HG03064 (cell line): ENCODE results near the gene FCRLB.
"Not testable (repeated sequence)": the region's sequence is repeated elsewhere in the genome, so short reads cannot be mapped to it uniquely, and the experiment has no call there.

Source experiments
- ATAC-seq: cut with Tn5 transposase; IDR thresholded peaks from one replicate; pipeline ENCODE4 v1.9.1; 2021; ENCODE audit warnings: low read depth; ENCODE audit not compliant: unreplicated experiment

The FCRLB gene

DNA sequence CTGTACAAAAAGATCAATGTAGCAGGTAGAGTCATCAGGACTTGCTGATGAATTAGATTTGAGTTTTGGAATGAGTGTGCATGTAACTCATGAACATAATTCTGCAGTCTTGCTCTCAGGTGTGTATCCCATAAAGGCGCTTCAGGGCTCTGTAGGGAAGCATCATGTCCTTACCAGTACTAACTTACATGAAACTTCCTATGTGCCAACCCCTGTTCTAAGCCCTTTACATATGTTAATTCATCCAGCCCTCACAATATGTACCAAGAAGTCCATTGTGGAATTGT, 2.1 kb upstream of the FCRLB start:
- ATAC-seq: no peak

DNA sequence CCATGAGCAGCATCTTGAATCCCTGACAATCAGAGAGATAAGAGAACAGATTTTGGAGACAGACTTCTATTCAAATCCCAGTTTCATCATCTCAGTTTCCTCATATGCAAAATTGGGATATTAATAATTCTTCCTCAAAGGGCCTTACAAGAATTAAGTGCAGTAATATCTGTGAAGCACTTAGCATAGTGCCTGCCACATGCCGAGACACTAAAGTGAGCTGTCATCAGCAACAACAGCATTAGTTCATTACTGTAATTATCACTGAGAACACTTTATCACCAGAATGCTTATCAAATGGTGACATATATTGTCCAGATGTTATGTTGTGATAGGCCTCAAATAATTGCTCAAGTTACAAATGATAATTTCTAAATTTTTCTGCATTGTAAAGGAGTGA, 922 bp upstream of the FCRLB start:
- no peak for ATAC-seq

DNA sequence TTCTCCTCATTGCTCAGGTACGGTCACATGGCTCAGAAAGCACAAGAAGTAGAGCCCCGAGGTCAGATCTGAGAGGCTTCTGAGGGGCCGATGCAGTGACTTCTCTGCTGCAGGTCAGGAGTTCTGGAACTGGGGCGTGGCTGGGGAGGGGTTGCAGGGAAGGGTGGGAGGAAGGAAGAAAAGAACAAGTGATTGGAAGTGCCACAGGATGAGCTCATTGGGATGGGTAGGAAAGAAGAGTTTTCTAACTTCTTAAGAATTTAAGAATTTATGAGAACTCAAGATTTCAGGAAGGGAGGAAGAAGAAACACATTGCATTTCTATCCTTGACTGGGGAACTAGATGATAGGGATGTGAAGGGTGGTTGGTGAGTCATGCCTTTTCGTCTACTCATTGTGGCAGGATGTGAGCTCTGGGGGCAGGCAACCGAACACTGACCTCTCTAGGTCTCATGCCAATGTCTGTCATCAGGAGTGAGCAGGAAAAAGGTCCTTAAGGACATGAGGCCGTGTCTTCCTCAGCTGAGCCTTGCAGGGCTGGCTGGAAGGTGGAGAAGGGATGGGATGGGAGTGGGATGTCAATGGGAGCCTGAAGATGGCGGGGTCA, 497 bp downstream of the FCRLB start:
- ATAC-seq: no peak

DNA sequence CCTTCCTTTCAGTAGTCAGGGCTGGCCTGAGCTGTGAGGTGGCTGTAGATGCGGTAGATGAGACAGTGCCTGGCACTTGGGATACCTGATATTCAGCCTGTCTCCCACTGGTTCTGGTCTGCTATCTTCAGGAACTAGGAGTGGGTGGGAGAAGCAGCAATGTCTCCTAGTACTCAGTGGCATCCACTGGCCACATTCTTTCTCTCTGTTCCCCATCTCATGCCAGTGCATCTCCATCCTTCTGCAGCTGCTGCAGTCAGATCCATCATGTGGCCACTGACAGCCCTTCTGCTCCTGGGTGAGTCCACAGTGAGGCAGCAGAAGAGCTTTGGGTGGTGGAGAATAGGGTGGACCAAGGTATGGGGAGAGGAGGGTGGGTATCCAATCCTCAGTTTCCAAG, 1.1 kb downstream of the FCRLB start:
- ATAC-seq: no peak

DNA sequence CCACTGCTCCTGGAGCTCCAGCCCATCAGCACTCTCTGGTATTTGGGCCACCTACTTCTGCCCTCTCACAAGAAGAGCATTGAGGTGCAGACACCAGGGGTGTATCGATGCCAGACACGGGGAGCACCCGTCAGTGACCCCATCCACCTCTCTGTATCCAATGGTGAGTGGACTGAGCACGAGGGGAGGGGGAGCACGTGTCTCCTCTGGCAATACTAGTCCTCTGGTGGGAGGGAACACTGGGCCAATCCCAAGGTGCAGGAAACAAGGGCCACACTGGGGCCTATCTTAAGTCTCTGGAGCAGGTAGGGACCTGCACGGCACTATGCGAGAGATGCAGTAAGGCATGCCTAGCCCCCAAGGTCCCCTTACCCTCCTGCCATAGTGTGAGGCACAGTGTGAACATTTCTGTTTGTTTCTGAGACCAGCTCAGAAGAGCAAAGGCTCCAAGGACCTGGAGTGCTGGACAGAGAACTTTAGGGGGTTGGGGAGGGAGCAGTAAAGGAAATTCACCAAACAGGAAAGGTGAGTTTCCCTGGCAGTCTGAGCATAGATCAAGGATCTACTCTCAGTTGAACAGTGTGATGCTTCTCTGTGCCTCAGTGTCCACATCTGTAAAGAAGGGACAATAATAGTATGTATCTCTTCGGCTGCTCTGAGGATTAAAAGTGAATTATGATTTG, 2.3 kb downstream of the FCRLB start:
- no peak for ATAC-seq

DNA sequence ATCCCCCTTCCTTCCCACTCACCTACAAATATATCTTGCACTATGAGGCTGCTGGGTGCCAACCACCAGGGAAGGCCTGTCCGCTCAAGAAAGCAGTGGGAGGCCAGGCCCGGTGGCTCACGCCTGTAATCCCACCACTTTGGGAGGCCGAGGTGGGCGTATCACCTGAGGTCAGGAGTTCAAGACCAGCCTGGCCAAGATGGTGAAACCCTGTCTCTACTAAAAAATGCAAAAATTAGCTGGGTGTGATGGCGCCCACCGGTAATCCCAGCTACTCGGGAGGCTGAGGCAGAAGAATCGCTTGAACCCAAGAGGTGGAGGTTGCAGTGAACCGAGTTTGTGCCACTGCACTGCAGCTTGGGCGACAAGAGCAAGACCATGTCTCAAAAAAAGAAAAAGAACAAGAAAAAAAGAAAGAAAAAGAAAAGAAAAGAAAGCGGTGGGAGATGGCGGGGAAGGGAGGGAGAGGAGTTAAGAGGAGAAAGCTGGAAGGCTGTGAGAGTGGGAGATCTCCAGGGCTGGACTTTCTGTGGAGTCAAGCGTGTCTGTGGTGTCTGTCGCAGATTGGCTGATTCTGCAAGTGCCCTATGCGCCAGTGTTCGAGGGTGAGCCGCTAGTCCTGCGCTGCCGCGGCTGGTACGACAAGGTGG, 4.0 kb downstream of the FCRLB start:
- not testable (repeated sequence) for ATAC-seq

DNA sequence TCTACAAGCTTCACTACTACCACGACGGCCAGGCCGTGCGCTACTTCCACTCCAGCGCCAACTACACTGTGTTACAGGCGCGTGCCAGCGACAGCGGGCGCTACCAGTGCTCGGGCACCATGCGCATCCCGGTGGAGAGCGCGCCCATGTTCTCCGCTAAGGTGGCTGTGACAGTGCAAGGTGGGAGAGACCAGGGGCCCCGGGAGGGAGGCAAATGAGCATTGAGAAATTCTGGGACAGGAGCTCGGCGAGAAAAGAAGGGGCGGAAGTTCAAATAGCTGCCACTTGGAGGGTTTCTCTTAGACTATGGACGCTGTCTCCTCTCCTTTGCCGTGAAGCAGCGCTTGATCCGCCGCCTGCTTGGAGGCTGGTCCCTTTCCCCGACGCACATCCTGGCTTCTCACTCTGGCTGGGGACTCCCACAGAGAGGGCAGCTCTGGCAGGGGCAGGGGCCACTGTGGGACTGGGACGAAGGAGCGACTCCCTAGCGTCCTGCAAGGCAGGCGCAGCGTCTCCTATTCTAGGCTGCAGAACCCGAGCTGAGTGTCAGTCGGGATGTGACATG, 4.6 kb downstream of the FCRLB start:
- ATAC-seq: peak; percentile 12

DNA sequence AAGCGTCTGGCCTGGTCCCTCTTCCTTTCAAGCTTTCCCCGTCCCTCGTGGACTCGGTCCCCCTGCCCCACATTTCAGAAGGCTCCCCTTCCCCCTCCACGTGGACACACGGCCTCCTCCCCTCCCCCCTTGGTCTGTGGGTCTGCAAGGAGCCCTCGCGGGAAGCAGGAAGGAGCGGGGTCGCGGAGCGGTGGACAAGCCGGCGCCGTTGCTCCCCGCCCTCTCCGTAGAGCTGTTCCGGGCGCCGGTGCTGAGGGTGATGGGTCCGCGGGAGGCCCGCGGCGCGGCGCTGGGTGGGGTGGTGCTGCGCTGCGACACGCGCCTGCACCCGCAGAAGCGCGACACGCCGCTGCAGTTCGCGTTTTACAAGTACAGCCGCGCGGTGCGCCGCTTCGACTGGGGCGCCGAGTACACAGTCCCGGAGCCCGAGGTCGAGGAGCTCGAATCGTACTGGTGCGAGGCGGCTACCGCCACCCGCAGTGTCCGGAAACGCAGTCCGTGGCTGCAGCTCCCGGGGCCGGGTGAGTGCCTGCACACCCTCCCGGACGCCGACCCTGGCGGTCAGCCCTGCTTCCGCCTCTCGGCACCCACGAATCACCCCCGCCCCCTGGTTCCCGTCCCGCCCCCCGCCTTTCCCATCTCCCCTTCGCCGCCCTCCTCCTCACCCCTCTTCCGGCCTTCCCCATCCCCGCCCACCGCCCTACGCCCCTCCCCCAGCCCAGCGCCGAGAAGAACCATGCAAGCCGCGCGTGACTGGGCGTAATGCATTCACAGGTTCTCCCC, 5.3 kb downstream of the FCRLB start:
- peak; percentile 43 for ATAC-seq

DNA sequence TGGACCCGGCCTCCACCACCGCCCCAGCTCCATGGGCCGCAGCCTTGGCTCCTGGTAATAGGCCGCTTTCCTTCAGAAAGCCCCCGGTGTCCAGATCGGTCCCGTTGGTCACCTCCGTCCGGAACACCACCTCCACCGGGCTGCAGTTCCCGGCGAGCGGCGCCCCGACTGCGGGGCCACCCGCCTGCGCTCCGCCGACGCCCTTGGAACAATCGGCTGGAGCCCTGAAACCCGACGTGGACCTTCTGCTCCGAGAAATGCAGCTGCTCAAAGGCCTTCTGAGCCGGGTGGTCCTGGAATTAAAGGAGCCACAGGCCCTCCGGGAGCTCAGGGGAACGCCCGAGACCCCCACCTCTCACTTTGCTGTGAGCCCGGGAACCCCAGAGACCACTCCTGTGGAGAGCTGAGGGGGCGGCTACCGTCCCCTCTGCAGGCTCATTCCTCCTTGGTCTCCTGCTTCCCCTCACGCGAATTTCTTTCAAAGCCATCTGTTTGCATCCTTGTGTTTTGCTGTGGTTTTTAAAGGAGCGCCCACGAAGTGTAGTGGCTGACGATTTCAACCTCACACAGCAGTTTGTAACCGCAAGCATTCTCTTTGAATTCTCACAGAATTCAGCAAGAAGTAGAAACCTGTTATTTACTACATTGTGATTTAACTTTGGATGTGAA, 6.0 kb downstream of the FCRLB start:
- ATAC-seq: peak; percentile 8

DNA sequence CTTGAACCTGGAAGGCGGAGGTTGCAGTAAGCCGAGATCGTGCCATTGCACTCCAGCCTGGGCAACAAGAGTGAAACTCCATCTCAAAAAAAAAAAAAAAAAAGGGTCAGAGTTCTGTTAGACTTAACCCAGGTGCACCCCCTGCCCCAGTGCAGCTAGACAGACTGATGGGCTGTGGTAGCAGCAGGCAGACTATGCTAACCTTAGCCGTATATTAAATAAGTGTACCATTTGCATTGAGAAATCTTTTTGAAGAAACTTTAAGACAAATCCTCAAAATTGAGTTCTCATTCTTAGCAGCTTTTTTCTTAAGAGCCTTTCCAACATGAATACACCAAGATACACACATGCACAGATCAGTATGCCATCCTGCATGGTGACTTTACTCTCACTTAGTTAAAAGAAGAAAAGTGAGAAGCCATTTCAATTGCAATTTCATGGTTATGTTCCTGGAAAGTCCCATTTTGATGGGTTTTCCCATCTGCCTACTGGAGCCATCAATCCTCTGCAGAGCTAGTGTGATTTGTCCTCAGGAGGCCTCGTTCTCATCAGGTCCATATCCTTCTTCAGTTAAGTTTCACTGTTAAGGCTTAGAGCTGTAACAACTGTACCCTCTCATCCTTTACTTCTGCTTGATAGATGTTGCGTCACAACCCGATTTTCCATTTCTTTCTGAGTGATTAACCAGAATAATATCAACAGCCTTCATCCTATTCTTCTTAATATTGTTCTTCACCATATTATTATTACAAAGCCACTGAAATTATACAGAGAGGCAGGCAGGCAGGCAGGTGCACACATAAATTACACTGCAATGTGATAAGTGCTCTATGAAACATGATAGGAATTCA, 7.3 kb downstream of the FCRLB start:
- ATAC-seq: no peak

DNA sequence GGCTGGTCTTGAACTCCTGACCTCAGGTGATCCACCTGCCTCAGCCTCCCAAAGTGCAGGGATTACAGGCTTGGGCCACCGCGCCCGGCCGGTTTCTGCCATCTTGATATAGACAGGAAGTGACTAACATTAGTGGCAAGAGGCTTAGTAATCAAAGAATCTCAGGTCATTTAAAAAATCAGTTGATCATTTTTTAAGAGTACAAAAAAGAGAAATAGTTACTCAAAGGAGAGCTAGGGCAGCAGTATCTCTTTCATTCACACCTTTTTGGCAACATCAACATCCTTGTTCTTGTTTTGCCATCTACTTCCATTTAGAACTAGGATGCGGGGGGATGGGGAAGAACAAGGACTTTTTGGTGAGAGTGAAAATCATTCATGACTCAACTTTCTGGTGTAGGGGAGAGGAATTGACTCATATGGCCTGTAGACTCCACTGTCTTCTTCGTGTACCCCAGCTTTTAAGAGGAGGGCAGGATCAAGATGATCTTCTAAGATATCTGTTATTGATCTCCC, 8.8 kb downstream of the FCRLB start:
- ATAC-seq: no peak

DNA sequence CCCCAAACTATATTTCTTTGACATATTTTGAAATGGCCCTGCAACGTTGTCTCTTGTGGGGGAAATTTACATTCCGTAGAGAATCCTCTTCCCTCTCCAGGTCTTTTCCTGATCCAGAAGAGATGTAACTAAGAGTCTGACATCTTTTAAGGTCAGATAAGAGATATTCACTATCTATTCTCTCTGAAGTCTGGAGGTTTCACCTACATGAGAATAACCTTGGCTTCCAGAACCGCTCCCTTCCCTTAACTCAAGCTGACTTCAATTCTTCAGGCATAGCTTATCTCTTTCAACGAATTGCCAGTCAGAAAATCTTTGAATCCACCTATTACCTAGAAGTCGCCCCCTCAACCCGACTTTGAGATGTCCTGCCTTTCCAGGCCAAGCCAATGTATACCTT, 9.9 kb downstream of the FCRLB start:
- no peak for ATAC-seq

DNA sequence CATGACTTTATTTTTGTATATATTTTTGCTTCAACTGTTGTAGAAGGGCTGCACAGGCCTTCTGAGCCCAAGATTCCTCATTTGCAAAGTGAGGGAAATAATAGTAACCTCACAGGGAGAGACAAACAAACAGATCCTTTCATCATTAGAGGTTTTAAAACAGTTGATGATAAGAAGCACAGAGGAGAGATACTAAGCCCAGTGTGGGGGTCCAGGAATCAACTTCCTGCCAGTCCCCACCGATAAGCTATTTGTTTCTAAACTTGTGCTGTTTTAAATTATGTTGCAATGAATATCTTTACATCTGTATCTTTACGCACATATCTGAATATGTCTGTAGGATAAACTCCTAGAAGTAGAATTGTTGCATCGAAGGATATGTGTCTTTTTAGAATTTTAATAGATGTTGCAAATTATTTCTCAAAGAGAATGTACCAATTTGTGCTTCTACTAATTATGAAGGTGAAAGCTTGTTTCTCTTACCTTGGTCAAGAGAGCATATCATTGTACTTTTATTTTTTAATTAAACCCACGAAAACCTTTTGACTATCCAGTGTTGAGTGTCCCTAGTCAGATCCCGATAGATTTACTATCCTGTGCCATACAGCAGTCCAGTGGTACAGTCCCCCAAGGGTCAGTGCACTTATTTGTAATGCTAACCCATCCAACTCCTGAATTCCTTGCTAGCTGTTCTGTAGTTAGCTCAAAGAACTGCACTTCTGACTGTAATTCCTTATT, 10.8 kb downstream of the FCRLB start:
- no peak for ATAC-seq

DNA sequence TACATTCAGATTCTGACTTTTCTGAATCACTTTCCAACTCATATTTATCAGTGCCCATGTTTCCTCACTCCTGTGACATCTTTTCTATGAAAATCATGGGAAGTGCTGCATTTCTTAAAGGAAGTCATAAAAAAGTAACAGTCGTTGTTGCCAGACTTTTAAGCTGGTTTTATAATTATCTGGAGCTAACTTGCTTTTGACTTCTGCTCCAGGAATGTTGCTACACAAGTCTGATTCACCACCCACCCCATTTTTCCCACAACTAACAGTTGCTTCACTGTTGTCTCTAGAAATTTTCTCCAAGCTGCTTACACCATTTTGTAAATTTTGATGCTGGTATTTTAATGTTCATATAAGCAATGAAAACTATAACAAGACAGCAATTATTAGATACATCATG, 12.2 kb downstream of the FCRLB start:
- no peak for ATAC-seq

DNA sequence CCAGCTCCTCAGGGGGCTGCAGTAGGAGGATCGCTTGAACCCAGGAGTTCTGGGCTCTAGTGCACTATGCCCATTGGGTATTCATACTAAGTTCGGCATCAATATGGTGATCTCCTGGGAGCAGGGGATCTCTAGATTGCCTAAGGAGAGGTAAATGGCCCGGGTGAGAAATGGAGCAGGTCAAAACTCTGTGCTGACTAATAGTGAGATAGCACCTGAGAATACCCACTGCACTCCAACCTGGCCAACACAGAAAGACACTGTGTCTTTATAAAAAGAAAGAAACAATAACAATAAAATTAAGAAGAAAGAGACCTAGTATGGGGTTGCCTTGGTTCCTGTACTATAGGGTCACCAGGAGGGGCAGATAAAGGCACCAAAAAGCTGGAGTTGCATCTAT, 14.5 kb downstream of the FCRLB start:
- ATAC-seq: no peak

DNA sequence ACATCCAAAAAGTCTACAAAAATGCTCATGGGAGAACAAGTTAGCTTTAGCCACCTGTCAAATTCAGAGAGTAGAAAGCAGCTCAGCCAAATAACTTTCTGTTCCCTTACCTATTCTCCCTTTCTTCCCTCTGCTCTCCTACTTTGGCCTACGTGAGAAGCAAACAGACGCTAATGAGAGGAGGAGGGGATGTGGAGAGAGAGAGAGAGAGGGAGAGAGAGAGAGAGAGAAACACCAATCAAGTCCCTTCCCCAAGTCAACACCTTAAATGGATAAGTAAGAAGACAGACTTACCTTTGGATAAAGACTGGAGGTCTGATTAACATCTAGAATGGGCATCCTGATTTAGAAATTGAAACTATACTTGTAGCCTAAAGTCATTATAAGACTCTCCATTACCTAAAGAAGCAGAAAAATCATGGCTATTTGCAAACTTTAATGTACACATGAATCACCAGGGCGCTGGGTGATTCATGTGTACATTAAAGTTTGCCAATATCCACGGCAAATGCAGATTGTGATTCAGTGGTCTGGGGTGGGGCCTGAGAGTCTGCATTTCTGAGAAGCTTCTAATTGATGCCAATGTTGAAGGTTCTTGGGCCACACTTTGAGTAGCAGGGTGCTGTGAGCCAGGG, 15.1 kb downstream of the FCRLB start:
- ATAC-seq: no peak

DNA sequence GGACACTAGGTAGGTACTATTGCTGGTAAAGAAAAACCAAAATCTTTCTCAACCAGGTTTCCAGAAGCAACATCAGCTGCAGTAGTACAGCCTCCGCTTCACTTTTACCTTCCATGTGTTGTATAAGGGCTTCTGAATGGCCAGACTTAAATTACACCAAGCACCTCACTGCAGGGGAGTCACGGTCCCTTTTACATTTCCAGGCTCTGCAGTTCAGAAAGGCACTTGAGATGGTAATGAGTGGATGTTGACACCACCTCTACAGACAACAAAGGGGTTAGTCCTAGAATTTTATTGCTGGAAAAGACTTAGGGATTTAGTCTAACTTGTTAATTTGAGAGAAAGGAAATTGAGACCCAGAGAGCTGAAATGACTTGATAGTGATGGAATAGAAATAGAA, 16.3 kb downstream of the FCRLB start:
- no peak for ATAC-seq

DNA sequence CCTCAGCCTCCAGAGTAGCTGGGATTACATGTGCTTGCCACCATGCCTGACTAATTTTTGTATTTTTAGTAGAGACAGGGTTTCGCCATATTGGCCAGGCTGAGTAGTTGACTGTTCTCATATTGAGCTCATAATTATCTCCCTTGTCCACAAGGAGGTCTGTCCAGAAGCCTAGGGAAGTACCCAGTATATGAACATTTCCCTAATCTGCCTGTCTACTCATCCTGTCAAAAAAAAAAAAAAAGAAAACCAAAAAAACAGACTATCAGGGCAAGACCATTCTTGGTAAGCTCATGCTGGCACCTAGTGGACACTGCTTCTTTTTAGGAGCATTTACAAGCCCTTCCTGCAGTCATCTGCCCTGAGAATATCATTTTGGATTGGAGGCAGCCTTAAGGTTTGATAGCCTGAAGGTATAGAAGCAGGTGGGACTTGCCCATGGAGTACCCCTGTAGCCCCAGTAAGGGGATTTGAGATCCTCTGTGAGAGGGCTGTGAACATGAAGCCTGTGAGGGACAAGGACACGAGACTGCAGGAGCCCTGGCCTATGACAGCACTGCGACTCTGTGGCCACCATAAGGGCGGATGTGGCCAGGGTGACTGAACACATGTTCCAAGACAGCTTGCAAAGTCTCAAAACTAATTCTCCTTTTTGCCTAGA, 17.4 kb downstream of the FCRLB start:
- peak; percentile 65 for ATAC-seq
